ENCODE data around the gene TMEM256. TPM values are rescaled to one million over a fixed set of nuclear protein-coding genes. Genes with fewer than 3 reads are reported as not detected.

Gene TMEM256
- total and polyA plus RNA-seq, 9 of the 15 experiments (the other 6 are each of a cell fraction or from before 2014, with no cell fraction given), result 43.4 to 177 (median 68.5) TPM

GRCh38 chr17:7435676-7436555 is 32.0 kb upstream of the TMEM256 start (continued):
- peak; percentile 95 for TF ChIP-seq HNRNPLL (IDR thresholded peaks at IDR 0.05; ENCODE audit: low read depth, low read length, poor library complexity, severe bottlenecking)
- TF ChIP-seq POLR2G (IDR thresholded peaks at IDR 0.05; ENCODE audit: low read depth, low read length), result peak; percentile 77
- no peak for TF ChIP-seq HNRNPUL1 (IDR thresholded peaks at IDR 0.05; ENCODE audit: low read length)
- TF ChIP-seq MYC (IDR thresholded peaks at IDR 0.05; ENCODE audit: low read depth, low read length), result peak; percentile 89
- TF ChIP-seq MYC (CRISPR knock-in tag; IDR thresholded peaks at IDR 0.05; ENCODE audit: borderline replicate concordance, low read depth), result no peak
- no peak for TF ChIP-seq REST (IDR thresholded peaks at IDR 0.05; ENCODE audit: borderline replicate concordance)
- TF ChIP-seq REST (CRISPR knock-in tag; IDR thresholded peaks at IDR 0.05; ENCODE audit: low read depth), result no peak
- no peak for TF ChIP-seq ZNF764 (CRISPR knock-in tag; IDR thresholded peaks at IDR 0.05; ENCODE audit: low read depth)
- no peak for TF ChIP-seq DMBX1 (CRISPR knock-in tag; IDR thresholded peaks at IDR 0.05; ENCODE audit: borderline replicate concordance)
- TF ChIP-seq ZNF518B (CRISPR knock-in tag; IDR thresholded peaks at IDR 0.05), result no peak
- TF ChIP-seq NR2F6 (CRISPR knock-in tag; IDR thresholded peaks at IDR 0.05), result no peak
- no peak for TF ChIP-seq ZNF316 (IDR thresholded peaks at IDR 0.05)
- TF ChIP-seq PREB (CRISPR knock-in tag; IDR thresholded peaks at IDR 0.05), result no peak
